ENCODE data around the gene CDH4.
"Not testable (repeated sequence)": the region's sequence is repeated elsewhere in the genome, so short reads cannot be mapped to it uniquely, and the experiment has no call there.

Gene CDH4

DNA sequence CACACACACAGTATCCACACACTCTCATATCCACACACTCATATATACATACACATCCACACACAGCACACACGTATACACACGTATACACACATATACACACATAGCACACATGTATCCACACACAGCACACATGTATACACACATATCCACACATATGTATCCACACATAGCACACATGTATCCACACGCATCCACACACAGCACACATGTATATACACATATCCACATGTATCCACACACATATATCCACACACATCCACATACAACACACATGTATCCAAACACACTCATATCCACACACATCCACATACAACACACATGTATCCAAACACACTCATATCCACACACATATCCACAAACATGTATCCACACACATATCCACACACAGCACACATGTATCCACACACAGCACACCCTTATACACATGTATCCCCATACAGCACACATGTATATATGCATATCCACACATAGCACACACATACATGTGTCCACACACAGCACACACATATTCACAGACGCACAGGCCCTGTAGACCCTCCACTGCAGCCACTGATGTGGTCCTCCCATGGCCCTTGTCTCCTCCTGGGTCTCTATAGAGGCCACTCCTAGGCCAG, 172.1 kb downstream of the CDH4 start:
- DNase-seq, result no peak

DNA sequence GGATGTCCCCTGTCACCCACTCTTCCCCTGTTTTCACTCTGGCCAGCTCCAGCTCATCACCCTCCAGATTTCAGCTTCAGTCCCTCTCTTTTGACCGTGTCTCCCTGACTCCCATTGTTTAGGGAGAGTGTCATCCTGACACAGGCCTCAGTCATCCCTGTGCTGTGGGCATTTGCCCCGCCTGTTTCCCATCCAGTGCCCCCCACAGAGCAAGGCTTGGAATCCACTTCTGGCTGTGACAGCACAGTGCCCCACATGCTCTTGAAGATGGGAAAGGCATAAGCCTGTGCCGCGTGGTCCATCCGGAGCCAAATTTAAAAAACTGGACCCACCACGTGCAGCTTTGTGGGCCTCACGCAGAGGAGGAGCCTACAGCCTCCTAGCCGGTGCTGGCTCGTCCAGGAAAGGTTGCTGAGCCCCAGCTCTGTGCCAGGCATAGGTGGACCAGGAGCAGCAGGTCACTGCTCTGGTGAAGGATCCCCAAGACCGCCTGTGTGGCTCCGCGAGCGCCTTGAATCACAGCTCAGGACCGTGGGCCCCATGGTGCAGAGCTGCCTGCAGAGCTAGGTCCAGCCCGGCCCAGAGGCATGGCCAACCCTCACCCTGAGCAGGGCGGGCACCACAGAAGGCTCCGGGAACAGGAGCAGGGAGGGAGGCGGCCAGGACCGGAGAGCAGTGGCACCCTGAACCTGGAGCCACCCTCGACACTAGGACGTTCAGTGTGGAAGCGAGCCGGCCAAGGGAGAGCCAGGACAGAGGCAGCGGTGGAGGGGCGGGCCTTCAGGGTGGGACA, 172.8 kb downstream of the CDH4 start:
- no peak for DNase-seq

DNA sequence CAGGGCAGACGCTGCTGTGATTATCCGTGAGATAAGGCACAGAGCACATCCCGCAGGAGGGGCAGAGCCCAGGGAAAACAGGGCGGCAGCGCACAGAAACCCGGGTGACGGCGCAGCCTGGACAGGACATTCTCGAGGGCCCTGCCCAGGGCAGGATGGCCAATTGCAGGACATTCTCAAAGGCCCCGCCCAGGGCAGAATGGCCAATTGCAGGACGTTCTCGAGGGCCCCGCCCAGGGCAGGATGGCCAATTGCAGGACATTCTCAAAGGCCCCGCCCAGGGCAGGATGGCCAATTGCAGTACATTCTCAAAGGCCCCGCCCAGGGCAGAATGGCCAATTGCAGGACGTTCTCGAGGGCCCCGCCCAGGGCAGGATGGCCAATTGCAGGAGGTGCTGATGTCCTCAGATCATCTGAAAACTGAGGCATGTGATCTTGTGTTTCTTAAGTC, 173.5 kb downstream of the CDH4 start:
- not testable (repeated sequence) for DNase-seq

DNA sequence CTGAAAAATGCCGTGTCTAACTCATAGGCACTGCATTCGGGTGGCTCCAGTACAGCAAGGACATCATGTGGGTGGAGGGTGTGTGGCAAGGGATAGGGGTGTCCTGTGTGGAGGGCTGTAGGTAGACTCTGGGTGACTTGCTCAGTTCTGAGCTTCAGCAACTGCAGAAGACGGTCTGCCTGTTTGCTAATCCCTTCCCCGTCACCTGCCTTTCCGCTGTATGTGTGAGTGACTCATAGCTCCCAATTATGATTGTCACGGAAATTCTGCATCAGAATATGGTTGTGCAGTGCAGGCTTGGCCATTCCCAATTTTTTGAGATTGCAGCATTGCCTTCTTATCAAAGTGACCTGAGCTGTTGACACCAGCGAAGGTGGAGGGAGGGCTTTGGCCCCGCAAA, 174.3 kb downstream of the CDH4 start:
- no peak for DNase-seq

DNA sequence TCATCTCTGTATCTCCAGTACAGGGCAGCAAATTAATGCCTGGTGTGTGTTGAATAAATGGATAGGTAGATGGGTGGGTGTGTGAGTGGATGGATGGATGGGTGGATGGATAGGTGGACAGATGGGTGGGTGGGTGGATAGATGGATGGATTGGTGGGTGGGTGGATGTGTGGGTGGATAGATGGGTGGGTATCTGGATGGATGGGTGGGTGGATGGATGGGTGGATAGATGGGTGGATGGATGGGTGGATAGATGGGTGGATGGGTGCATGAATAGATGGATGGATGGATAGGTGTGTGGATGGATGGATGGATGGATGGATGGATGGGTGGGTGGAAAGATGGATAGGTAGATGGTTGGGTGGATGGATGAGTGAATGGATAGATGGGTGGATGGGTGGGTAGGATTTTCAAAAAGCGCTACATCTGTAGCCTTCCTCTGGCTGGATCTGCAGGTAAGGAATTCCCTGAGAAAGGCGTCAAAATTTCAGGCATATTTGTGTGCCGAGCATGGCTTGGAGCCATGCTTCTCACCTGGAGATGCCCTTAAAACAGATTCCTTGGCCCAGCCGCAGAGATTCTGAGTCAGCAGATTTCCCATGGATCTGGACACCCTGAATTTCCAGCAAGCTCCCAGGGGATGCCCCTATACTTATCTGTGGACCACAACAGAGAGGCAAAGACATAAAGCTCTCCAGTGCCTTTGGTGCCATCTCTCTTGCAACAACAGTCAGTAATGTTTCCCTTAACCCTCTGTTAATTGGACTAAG, 177.6 kb downstream of the CDH4 start:
- no peak for DNase-seq

DNA sequence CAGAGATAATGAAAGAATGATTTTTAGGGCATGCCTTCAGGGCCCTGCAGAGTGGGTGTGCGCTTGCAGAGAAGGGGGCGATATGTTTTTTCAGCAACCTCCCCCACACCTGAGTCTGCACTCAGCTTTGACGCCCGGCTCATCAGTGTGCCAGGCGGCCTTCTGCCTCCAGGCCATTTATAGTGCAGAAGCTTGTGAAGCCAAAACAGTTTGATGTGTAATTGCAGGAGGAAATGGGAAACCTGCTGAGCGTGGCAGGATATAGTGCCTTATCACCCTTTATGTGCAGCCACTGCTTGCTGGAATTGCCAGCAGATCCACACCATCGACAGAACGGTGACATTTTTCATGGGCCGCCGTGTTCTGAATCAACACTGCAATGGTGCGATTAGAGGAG, 178.2 kb downstream of the CDH4 start:
- no peak for DNase-seq

DNA sequence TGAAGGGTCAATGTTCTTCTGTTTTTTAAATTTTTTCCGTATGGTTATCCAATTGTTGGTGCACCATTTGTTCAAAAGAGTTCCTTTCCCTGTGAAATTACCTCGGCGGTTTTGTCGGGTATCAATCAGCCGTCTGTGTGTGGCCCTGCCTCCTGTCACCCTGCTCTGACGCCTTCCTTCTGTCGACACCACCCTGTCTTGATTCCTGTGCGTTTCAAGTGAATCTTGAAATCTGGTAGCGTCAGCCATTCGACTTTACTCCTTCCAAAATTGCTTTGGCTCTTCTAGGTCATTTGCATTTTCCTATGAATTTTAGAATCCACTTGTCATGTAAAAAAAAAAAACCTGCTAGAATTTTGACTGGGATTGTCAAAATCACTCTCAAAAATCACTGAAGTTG, 181.1 kb downstream of the CDH4 start:
- DNase-seq, result no peak

DNA sequence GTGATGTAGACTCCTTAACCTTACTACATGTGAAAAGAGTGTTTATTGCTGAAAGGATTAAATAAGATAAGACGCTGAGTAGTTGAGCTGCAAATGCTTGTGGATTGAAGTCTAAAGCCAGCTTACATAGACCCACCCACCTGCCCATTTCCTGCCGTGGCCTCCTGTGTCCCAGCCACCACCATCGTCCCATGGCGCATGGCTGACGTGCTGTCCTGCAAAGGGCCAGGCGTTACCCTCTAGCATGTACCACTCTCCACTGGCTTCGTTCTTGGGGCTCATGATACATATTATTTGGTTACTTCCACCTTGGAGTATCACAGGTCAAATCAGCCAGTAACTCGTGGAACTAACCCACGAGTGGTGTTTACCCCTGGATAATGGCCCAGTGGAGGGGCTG, 181.8 kb downstream of the CDH4 start:
- DNase-seq, result no peak

DNA sequence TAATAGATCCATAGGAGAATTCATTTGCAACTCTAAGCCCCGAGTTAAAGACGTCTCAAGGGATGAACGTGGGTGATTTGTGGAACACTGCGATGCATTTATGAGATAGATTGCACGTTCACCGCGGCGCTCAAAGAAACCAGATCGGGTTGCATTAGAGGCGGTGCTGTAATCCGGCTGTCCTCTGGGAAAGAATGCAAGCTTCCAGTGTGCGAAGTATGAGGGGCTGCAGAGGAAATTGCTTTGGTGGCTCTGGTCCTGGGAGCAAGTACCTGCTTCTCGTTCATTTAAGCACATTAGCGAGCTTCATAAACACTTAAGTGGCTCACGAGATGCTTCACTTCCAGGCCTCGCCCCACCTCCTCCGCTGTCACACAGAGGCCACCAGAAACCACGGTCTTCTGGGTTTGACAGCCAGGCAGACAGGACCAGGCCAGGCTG, 182.3 kb downstream of the CDH4 start:
- DNase-seq, result no peak

DNA sequence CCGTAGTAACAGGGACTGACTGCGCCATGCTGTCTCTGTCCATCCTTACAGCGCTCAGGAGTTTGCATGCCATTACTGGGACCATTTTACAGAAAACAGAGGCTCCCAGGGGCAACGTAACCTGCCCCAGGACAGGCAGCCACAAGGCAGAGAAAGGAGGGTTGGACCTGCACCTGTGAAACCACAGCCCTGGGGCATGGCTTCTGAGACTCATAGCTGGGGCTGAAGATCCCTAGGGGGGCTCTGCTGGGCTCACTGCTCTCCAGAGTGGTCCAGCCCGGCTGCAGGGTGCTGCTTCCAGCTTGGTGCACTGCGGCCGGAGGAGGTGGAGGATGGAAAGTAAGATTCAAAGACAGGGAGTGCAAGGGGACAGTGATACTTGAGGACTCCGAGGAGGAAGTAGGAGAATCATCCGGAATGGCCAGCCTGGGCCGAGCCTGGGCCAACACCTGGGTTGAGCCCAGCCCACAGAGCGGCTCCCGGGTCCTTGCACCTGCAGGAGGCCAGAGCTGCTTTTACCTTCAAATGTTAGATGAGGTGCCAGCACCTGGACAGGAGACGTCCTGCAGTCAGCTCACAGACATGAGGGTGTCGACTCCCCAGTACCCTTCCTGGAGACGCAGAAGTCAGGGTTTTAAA, 183.2 kb downstream of the CDH4 start:
- no peak for DNase-seq

DNA sequence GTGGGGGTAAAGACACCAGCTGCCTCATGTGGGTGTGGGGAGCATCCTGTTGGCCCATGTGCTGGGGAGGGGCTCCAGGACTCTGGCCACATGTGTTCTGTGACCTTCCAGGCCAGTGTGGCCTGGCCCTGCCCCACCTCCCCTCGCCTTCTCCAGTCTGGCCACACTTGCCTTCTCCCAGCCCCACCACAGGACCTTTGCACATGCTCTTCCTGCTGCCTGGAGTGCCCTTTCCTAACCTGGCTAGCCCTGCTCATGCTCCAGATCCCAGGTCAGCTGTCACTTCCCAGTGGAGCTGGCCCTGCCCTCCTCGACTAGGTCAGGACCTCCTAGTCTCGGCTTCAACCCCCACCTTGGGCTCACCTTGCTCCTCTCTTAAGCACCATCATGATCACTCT, 183.8 kb downstream of the CDH4 start:
- no peak for DNase-seq

DNA sequence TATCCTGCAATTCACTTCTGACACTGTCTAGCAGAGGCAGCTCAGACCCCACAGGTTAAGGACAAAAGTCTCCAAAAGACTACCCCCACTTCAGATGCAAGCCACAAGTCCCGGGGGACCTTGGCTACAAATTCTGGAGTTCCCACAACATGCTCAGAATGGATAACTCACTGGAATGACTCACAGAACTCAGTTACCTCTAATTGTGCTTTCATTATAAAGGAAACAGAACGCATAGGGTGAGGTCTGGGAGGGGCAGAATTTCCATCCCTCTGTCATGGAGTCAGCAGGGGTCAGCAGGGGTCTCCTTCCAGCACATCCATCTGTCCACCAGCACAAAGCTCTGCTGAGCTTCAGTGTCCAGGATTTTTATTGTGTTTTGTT, 184.2 kb downstream of the CDH4 start:
- DNase-seq, result no peak

DNA sequence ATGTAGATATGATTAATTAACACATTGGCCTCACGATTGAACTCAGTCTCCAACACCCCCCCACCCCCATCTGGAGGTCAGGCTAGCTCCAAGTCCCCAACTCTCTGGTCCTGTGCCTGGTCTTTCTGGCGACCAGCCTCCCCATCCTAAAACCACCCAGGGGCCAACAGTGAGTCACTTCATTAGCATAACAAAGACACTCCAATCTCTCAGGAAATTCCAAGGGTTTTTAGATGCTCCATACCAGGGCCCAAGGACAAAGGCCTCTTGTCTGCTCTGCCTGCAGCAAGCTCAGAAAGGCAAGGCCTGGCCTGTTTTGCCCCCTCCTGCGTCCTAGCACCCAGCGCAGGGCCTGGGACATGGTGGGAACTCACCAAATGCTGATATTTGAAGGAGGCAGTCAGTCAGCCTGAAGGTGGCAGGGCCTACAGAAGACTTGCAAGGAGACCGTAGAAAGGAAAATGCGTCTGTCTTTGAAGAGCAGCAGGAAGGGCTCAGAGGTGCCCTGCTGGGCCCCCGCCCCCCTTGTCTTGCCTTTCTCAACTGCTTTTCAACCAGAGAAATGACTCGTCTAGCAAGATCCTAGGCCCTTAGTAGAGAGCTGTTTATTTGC, 184.7 kb downstream of the CDH4 start:
- DNase-seq, result no peak

DNA sequence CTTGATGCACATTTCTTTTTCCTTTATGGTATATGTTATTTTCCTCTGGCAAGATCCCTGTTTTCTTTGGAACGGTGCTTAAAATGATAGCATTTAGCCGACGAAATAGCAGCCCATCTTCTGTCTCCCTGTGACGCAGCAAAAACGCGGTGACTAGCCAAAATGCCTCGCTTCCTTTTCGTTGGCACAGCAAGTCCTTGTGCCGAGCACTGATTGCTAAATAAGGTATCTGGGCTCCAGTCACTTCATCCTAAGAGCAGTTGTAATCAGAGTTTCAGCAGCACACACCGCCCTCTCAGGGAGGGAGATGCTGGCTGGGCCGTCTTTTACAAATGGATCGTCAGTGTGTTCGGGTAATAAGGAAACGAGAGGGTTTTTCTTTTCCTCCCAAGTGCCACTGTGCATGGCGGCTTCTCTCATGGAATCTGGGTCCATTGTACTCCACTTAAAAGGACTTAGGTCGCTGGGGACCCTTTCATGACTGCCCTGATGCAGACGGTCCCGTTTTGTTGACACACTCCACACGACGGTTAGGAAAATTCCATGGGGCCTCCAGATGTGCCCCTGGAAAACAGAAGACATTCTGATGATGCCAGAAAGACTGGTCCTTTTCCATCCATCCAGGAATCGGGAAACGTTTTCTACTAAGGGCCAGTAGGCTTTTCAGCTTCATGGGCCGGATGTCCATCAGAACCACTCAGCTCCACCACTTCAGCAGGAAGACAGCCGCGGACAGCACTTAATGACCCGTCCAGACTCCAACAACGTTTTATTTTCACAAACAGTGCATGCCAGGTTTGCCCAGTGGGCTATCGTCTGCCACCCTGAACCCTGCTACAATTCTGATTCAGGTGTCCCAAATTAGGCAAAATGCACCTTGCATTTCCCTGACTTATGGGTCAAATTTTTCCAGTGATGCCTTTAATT, 185.5 kb downstream of the CDH4 start:
- DNase-seq, result no peak

DNA sequence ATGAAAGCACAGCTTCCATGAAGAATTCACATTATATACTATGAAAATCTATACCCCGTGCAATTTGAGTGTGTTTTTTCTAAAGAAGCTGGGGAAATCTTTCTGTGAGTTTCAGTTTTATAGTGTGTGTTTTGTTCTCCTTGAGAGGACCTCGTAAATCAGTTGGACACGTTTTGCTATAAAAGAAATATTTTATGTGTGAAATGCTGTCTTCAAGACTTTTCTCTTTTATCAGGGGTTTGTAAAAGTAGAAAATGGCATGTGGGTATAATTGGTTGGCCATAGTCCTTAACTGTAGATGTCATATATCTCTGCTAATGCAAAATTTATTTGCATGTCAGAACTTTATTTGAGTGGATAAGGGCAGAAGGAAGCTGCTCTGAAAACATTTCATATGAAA, 186.2 kb downstream of the CDH4 start:
- DNase-seq, result no peak

DNA sequence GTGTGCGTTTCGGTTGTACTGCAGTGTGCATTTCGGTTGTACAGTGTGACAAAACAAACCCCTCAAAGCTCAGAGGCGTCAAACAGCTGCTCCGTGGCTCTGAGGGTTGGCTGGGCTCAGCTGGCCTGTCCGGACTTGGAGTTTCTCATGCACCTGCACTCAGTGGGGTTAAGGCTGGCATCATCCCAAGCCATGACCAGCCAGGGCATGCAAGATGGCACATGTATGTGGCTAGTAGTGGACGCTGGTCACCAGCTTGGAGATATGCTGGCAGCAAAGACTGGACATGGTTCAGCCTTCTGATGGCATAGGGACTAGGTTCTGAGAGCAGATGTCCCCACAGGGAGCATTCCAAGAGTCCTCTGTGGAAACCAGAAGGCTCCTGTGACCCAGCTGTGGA, 187.2 kb downstream of the CDH4 start:
- DNase-seq, result no peak

DNA sequence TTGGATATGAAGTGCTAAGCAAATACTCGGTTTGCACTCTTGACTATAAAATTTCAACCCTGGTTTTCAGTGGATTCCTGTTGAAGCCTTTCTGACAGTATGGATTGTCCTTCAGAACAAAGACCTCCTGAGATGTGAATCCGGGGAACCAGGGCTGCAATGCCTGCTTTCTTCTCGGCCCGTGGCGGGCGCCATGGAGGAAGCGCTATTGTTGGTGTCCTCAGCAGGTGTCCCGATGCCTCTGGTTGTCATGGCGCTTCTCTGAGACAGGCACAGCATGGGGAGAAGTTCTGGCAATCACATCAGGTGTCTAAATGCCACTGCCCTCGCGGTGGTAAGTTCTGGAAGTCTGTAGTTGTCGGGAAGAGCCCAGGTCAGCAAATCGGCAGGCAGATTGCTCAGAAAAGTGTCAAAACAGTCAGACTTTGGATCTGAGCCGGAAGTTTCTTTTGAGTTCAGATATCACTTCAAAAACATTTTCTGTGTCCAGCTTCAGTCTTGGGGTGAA, 188.5 kb downstream of the CDH4 start:
- no peak for DNase-seq

DNA sequence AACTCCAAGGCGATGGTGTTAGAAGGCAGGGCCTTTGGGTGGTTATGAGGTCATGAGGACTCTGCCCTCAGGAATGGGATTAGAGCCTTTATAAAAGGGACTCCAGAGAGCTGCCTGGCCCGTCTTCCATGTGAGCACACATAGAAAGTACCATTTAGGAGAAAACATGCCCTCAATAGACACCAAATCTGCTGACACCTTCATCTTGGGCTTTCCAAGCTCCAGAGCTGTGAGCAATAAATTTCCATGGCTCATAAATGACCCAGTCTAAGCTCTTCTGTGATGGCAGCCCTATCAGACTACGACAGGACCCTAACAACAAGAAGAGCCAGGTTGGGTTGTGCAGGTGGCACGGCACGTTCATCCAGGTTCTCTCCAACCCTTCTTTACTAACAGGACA, 189.5 kb downstream of the CDH4 start:
- DNase-seq, result no peak

DNA sequence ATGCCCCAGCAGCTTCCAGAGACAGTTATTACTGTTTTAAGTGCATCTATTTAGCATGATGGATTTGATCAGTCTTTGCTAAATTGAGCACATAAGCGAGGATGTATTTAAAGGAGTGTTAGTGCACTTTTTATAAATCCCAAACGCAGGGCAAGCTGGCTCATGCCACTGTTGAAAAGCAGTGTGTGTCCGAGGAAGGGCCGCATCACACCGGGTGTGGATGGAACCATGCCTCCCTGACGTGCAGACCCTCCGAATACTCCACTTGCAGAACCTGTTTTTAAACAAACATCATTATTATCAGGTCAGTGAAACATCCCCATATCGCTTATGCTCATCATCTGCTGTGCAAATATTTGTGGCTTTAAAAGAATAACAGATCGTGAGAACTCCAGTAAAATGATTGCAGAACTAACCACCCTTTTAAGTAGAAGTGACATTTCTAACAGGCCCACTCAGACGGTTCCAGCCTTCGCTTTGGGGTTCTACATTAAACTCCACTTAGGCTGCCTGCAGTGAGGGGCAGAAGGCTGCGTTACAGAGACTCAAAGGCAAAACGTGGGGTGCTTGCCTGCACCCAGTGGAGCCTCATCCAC, 190.1 kb downstream of the CDH4 start:
- DNase-seq, result no peak

DNA sequence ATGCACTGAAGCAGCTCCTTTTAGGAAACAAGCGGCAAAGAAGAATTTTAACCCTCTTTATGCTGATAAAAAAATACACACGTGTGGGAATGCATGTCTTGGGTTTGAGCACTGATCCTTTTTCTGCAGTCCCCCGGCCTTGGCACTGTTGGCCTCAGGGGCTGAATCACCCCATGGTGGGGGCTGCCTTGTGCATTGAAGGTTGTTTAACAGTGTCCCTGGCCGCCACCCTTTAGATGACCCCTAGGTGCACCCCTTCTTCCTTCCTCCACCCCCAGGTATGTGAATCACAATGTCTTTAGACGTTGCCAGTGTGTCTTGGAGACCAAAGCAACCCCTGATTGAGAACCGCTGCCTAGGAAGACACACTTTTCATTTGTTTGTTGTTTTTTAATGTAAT, 190.7 kb downstream of the CDH4 start:
- DNase-seq, result no peak

DNA sequence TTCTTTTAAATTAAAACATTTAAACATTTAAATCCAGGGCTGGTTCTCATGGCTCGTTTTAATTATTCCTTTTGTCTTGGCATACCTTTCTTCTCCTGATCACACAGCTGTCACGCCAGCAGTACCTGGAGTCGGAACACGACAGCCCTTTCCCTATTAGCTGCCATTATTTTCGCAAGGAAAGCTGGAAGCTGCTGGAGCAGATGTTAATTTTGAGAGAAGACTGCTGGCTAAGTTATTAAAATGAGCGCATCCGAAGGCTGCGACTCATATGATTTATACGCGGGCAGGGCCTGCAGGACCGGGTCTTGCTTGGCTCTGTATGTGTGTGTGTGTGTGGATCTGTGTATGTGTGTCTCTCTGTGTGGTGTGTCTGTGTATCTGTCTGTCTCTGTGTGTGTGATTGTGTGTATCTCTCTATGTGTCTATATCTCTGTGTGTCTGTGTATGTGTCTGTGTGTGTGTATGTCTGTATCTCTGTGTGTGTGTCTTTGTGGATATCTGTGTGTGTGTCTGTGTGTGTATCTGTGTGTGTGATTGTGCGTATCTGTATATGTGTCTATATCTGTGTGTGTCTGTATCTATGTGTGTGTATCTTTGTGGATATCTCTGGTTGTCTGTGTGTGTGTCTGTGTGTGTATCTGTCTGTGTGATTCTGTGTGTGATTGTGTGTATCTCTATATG, 191.5 kb downstream of the CDH4 start:
- no peak for DNase-seq

Measured in CD4-positive, alpha-beta T cell treated with Interleukin-21 for 1 hour (primary cell).